IPS-11a (cell line): ENCODE results near the gene CTXND2.
"Not testable (repeated sequence)": the region's sequence is repeated elsewhere in the genome, so short reads cannot be mapped to it uniquely, and the experiment has no call there.

Experiments used
- H3K4me3 ChIP-seq: one replicate; pipeline ENCODE4 v1.5.1; 2013; ENCODE audit warnings: low read depth, low read length, control low read depth

Gene CTXND2

DNA sequence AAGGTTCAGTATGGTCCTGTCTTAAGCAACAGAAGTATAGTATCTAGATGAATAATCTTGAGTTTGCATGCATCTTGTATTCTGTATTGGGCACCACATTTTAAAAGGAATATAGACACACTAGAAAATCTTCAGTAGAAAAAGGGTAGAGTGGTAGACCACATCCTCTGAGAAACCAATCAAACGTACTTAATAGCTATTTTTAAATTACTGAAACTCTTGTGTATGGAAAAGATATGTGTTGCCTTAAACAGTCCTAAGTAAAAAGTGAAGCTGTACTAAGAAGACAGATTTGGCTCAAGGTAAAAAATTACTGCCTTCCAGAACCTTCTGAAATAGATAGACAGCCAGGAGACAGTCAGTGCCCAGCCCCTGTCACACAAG, 3.1 kb downstream of the CTXND2 start:
- no peak overlapping the region for H3K4me3 ChIP-seq

DNA sequence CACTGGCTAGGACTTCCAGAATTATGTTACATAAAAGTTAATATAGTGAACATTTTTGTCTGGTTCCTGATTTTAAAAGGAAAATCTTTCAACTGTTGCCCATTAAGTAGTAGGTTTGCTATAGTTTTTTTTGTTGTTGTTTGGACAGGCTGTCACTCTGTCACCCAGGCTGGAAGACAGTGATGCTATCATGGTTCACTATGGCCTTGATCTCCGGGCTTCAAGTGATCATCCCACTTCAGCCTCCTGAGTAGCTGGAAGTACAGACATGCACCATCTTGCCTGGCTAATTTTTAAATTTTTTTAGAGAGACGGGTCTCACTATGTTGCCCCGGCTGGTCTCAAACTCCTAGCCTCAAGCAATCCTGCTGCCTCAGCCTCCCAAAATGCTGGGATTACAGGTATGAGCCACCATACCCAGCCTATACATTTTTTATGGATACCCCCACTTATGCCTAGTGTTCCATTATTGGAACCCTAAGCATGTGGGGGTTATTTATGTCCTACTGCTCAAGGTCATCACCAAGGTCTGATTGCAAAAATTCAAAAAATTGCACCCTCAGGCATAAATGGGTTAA, 6.5 kb downstream of the CTXND2 start:
- no peak overlapping the region for H3K4me3 ChIP-seq

DNA sequence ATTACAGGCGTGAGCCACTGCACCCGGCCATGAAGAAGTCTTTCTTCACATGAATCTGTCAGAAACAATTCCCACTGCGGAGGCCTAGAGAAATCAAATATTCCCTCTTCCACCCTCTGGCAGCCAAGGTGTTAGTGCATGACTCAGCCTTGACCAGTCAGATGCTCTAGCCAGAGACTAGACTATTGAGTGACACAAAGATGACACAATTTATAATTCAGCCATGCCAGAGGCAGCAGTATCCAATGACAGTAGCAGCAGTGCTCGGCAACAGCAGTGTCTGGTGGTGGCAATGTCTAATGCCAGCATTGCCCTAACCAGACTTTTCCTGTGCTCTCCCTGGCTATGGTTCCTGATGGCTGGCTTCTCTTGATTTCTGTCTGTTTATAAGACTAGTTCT, 8.7 kb downstream of the CTXND2 start:
- no peak overlapping the region for H3K4me3 ChIP-seq

DNA sequence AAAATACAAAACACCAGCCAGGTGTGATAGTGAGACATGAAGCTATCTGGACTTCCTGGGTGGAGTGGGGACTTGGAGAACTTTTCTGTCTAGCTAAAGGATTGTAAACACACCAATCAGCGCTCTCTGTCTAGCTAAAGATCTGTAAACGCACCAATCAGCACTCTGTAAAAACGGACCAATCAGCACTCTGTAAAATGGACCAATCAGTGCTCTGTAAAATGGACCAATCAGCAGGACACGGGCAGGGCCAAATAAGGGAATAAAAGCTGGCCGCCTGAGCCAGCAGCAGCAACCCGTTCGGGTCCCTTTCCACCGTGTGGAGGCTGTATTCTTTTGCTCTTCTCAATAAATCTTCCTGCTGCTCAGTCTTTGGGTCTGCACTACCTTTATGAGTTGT, 12.9 kb downstream of the CTXND2 start:
- not testable (repeated sequence) for H3K4me3 ChIP-seq

DNA sequence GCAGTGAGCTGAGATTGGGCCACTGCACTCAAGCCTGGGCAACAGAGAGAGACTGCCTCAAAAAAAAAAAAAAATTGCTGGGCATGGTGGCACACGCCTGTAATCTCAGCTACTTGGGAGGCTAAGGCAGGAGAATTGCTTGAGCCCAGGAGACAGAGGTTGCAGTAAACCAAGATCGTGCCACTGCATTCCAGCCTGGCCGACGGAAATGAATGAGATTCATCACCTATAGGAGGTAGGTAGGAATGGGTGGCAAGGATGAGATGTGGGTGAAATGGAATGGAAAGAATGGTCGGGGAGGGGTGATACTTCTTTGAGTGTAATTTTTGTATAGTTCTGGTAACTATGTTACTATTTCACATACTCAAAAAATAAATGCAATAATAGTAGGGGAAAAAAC, 15.4 kb downstream of the CTXND2 start:
- no peak overlapping the region for H3K4me3 ChIP-seq

DNA sequence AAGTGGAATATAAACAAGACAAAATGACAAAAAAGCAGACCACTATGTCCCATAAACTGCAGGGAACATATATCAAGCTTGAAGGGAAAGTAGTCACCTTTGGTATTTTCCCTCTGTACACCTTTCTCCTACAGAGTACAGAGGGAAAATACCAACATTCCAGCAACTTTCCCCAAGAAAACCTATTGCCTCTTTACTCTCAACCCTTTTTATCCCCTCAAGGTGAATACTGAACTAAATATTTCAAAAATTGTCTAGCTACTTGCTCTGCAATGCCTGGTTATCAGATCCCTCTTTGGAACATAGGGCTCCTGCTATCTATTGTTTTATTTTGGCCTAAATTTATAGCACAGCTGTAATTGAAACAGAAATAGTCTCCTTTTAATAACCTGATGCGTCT, 15.8 kb downstream of the CTXND2 start:
- H3K4me3 ChIP-seq: no peak overlapping the region

DNA sequence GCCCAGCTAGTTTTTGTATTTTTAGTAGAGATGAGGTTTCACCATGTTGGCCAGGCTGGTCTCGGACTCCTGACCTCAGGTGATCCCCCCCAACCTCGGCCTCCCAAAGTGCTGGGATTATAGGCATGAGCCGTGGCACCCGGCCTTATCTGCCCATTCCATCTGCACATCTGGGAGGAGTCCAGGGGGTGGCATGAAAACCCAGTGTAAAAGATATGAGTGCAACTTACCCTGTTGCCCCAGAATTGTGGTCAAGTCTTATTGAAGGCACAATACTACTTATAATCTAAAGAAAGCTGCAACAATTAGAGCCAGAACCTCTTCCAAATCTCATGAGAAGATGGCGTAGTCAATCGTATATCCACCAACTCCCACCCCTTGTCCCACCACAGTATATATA, 18.4 kb downstream of the CTXND2 start:
- H3K4me3 ChIP-seq: no peak overlapping the region

DNA sequence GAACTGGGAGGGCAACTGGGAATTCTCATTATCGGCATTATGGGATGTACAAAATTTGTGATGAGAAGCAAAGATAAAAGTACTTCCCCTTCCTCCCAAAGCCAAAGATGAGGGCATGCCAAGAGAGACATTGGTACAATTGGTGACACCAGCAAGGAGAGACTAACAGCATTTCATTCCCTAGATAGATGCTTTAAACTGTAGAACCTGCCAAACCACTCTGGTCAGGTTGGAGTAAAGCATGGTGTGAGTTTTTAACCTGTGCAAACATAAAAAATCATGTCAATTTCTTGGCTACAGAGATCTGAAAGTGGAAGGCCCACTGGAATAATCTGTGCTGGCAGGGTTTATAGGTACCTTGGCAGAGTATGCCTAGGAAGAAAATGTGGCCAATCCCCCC, 19.4 kb downstream of the CTXND2 start:
- H3K4me3 ChIP-seq: no peak overlapping the region

DNA sequence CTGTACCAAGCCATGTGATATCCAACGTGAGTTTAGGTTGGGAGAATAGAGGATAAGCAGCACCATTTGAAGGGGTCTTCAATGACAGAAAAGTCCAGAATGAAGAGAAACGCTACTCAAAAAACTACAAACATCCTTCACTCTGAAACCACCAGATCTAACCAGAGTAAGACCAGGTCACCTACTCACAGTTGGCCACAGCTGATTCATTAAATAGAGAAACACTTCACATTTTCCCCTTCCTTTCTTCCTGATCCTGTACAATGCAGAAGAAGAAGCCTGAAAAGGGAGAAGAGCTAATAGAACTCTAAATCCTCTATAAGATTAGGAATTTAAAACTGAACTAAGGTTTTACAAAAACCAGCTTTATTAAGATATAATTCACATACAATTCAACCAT, 19.9 kb downstream of the CTXND2 start:
- no peak overlapping the region for H3K4me3 ChIP-seq

DNA sequence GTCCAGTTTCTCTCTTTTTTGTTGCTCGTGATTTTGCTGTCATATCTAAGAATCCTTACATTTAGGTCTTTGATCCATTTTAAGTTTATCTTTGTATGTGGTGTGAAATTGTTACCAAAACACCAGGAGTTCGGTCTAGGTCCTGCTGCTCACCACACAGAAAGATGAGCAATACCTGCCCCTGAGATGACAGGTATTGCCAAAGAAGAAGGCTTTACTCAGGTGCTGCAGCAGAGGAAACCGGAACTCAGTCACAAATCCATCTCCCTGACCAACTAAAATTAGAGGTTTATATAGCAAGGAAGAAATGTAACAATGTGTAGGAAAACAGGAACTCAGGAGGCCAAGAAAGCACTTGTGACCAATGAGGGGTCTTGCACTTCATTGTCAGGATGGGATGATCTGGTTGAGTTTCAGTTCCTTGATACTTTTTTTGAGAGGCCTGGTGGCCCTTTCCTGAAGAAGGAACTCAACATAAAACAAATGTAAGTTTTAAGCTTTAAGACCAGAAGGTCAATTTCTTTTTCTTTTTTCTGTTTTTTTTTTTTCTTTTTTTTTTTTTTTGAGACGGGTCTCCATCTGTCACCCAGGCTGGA, 22.7 kb downstream of the CTXND2 start:
- H3K4me3 ChIP-seq: no peak overlapping the region

DNA sequence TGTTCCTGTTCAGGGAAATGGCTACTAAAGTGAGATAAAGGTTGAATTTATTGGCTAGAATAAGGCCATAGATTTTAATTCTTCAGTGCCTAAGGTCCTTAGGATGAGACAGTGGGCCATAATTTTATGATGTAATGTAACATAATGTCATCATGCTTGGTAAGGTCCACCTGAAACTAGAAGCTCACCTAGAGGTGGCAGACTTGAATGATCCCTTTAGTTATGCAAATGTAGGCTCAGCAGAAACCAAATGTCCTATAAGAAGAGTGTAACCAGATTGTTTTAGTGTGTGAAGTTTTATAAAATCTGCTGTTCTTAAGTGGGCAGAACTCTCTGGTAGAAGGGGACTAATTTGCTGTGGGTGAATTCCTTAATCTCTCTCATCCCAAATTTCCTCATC, 25.7 kb downstream of the CTXND2 start:
- no peak overlapping the region for H3K4me3 ChIP-seq

DNA sequence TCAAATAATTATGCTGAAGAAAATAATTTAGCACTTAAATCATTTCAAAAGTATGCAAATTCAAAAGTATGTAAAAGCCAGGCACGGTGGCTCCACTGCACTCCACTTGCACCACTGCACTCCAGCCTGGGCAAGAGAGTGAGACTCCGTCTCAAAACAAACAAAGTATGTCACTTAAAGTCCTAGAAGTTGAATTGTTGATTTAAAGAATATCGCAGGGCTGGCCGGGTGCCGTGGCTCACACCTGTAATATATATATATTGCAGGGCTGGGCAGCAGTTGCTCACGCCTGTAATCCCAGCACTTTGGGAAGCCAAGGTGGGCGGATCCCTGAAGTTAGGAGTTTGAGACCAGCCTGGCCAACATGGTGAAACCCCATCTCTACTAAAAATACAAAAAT, 30.5 kb downstream of the CTXND2 start:
- no peak overlapping the region for H3K4me3 ChIP-seq

DNA sequence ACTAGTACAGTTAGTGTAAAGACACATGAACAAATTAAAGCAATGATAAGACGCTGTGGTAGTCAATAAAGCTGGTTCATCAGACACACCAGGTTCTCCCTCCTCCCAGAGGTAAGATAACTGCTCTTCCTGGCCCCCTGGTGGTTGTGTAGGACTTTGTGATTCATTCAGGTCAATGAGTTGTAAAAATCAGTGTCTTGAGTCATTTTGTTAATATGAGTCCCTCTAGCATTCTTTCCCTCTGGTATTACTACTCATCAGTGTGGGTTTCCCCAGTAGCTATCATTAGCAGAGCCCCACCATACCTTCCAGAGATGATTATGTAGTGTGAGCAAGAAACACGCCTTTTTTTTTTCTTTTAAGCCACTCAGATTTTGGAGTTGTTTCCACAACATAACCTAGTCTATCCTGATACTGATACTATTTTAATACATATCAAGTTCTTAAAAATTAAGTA, 35.6 kb downstream of the CTXND2 start:
- no peak overlapping the region for H3K4me3 ChIP-seq

DNA sequence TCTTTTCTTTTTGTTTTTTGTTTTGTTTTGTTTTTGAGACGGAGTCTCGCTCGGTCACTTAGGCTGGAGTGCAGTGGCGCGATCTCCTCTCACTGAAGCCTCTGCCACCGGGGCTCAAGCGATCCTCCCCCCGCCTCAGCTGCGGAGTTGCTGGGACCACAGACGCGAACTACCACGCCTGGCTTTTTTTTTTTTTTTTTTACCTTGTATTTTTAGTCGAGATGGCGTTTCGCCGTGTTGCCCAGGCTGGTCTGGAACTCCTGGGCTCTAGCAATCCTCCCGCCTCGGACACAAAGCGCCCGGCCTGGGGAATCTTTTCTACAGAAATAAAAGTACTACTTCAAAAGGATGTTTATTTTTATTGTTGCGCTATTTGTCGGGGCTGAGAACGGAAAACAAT, 38.1 kb downstream of the CTXND2 start:
- H3K4me3 ChIP-seq: no peak overlapping the region

DNA sequence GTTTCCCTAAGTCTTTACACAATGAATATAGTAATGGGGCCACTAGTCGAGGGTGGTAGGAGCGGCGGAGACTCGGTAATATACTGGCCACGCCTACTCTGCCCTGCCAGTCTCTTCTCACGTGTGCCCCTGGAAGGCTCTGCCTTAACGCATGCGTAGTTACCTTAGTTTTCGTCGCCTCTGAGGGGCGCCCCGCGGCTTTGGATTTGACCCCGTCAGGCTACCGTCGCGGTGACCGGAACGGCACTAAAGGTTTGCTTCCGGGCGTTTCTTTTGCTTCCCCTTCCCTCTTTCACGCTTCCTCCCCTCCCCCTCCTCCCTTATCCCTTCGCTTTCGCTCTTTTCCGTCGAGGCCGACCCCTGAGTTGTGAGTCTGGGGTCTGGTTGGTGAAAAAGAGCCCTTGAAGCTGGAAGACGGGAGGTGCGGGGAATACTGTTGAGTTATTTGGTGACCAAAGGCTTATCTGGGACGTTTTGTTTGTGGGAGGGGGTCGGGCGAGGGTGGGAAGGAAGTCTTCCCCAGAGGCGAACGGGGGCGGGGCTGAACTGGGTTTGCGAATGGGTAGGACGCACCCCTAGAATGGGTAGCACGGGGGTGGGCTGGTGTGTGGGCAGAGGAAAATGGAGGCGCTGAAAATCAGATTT, 39.3 kb downstream of the CTXND2 start, which contains the start of gene SETDB1:
TSS of gene SETDB1 (plus strand) at position 267 of the 645 bp plus-strand sequence. CDS start 1,352 bp downstream, outside the sequence.
- H3K4me3 ChIP-seq: peak within 1 kb of the TSS; percentile 81

DNA sequence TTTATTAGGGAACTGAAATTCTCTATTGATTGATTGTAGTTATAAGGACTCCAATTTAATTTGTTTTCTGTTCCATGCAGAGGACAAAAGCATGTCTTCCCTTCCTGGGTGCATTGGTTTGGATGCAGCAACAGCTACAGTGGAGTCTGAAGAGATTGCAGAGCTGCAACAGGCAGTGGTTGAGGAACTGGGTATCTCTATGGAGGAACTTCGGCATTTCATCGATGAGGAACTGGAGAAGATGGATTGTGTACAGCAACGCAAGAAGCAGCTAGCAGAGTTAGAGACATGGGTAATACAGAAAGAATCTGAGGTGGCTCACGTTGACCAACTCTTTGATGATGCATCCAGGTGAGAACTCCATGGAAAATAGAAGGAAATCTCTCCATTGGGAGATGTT, 40.7 kb downstream of the CTXND2 start:
- H3K4me3 ChIP-seq: no peak overlapping the region

DNA sequence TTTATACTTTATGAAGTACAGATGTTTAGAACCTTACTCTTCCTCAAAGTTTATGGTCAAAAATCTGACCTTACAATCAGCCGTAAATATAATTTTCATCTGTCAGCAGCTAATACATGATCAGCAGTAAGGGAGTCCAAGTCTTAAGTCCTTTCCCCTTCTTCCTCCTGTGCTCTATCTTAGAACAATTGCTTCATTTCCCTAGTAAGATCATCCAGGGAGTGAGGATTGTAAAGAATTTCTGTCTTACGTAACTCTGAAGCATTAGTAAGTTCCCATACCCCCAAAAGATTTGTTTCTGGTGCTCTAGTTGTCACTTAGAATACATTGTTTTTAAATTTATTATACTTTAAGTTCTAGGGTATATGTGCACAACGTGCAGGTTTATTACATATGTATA, 41.4 kb downstream of the CTXND2 start:
- H3K4me3 ChIP-seq: no peak overlapping the region

DNA sequence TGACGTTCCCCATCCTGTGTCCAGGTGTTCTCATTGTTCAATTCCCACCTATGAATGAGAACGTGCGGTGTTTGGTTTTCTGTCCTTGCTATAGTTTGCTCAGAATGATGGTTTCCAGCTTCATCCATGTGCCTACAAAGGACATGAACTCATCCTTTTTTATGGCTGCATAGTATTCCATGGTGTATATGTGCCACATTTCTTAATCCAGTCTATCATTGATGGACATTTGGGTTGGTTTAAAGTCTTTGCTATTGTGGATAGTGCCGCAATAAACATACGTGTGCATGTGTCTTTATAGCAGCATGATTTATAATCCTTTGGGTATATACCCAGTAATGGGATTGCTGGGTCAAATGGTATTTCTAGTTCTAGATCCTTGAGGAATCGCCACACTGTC, 41.8 kb downstream of the CTXND2 start:
- H3K4me3 ChIP-seq: not testable (repeated sequence)

DNA sequence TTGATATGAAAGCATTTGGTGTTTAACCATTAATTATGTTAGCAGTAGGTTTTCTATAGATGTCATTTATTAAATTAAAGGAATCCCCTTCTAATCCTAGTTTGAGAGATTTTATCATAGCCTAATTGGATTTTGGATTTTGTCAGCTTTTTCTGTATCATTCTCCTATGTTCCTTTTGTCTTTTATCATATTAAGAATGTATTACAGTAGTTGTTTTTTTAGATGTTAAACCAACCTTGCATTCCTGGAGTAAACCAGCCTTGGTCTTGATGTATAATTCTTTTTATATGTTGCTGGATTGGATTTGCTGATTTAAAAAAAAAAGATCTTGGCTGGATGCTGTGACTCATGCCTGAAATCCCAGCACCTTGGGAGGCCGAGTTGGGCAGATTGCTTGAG, 44.8 kb downstream of the CTXND2 start:
- no peak overlapping the region for H3K4me3 ChIP-seq

DNA sequence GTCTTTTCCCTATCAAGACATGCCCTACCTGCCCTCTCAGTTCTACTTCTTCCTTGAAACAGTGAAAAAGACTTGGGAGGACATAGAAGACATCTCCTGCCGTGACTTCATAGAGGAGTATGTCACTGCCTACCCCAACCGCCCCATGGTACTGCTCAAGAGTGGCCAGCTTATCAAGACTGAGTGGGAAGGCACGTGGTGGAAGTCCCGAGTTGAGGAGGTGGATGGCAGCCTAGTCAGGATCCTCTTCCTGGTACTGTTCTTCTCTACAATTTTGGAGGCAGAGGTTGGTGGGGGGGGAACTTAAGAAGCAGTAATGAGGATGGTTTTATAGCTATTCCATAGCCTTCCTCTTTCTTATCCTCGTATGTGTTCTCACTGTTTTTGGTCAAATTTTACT, 57.9 kb downstream of the CTXND2 start:
- H3K4me3 ChIP-seq: no peak overlapping the region

DNA sequence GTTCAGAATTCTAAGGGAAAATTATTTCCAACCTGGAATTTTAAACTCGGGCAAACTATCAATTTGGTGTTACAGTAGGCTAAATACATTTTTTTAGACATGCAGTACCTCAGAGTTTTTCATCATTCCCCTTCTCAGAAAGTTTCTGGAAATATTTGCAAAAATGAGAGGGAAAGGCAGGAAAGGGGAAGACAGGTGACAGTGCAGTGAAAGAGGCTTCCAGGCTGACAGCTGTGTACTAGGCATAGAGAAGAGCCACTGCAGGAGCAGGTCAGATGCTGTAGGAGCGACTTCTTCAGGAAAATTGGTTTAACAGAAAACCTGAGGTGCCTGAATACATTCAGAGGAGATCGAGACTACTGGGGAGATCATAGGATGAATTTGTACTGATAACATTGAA, 67.8 kb downstream of the CTXND2 start:
- H3K4me3 ChIP-seq: no peak overlapping the region

DNA sequence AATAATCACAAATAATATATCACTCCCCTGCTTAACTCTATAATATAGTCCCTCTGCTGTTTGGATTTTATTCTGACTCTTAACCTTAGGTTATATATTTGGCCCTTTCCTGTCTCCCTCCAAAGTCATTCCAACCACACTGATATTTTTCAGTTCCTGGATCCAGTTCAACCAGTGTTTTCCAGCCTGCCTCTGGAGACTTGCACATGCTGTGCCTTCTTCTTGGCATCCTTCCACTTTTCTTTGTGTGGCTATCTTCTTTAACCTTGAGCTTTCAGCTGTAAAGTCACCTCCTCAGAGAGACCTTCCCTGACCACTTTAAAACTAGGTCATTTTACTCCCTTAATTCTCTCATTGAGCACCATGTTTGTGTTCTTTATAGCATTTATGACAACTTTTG, 68.3 kb downstream of the CTXND2 start:
- no peak overlapping the region for H3K4me3 ChIP-seq

DNA sequence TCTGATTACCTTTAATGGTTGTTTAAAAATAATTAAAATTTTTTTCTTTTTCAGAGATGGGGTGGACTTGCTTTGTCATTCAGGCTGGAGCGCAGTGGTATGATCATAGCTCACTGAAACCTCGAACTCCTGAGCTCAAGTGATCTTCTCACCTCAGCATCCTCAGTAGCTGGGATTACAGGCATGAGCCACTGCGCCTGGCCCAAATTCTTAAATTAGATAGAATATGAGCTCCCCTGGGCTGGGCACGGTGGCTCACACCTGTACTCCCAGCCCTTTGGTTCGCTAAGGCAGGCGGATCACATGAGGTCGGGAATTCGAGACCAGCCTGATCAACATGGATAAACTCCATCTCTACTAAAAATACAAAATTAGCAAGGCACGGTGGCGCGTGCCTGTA, 70.7 kb downstream of the CTXND2 start:
- no peak overlapping the region for H3K4me3 ChIP-seq
